Measurements from ENCODE around the gene F10.

F10 gene

GRCh38 chr13:113083402-113084061 lies 39.1 kb upstream of the F10 start:
- H3K27ac ChIP-seq: peak overlapping the region; percentile 16; the same call in 1 of the 2 replicates
- no peak for TF ChIP-seq CTCF (conservative IDR thresholded peaks at IDR 0.05)

GRCh38 chr13:113084094-113084942 lies 38.3 kb upstream of the F10 start:
- H3K27ac ChIP-seq: no peak overlapping the region
- no peak for TF ChIP-seq CTCF (conservative IDR thresholded peaks at IDR 0.05)

GRCh38 chr13:113084943-113085540 lies 37.6 kb upstream of the F10 start:
- no peak for TF ChIP-seq CTCF (conservative IDR thresholded peaks at IDR 0.05)

GRCh38 chr13:113086031-113086750 lies 36.4 kb upstream of the F10 start:
- no peak for TF ChIP-seq CTCF (conservative IDR thresholded peaks at IDR 0.05)
- H3K27ac ChIP-seq: no peak overlapping the region

More at GRCh38 chr13:113084943-113085540, 37.6 kb upstream of the F10 start:
- no peak overlapping the region for H3K27ac ChIP-seq

- TF ChIP-seq CTCF (conservative IDR thresholded peaks at IDR 0.05): no peak
- H3K27ac ChIP-seq: no peak overlapping the region
Measured at GRCh38 chr13:113086991-113087922, 35.3 kb upstream of the F10 start.

- no peak overlapping the region for H3K27ac ChIP-seq
Measured at GRCh38 chr13:113087923-113088690, 34.5 kb upstream of the F10 start.

More at GRCh38 chr13:113087923-113088690, 34.5 kb upstream of the F10 start:
- TF ChIP-seq CTCF (conservative IDR thresholded peaks at IDR 0.05): no peak

Data from VCaP (cell line).